GM18909 (cell line): ENCODE data around the gene NPHP1.
"Not testable (repeated sequence)": the region's sequence is repeated elsewhere in the genome, so short reads cannot be mapped to it uniquely, and the experiment has no call there.

ENCODE experiments used
- ATAC-seq: cut with Tn5 transposase; IDR thresholded peaks from one replicate; pipeline ENCODE4 v1.9.1; 2021; ENCODE audit warnings: mild to moderate bottlenecking; ENCODE audit not compliant: unreplicated experiment, poor library complexity

NPHP1 gene

GRCh38 chr2:110205660-110206455 lies 1.0 kb upstream of the NPHP1 start:
- no peak for ATAC-seq

GRCh38 chr2:110198016-110198415 lies 6.8 kb downstream of the NPHP1 start:
- ATAC-seq, result no peak

- ATAC-seq, result no peak
Measured at GRCh38 chr2:110197452-110197851, 7.4 kb downstream of the NPHP1 start.

GRCh38 chr2:110190169-110190568 lies 14.6 kb downstream of the NPHP1 start:
- not testable (repeated sequence) for ATAC-seq

GRCh38 chr2:110182449-110182848 lies 22.4 kb downstream of the NPHP1 start:
- no peak for ATAC-seq

- ATAC-seq, result no peak
Measured at GRCh38 chr2:110180036-110180435, 24.8 kb downstream of the NPHP1 start.

GRCh38 chr2:110173523-110173922 lies 31.3 kb downstream of the NPHP1 start:
- ATAC-seq, result no peak

- no peak for ATAC-seq
Measured at GRCh38 chr2:110172506-110172905, 32.3 kb downstream of the NPHP1 start.

GRCh38 chr2:110170102-110170501 lies 34.7 kb downstream of the NPHP1 start:
- ATAC-seq, result no peak

- ATAC-seq, result no peak
Measured at GRCh38 chr2:110167326-110168000, 37.4 kb downstream of the NPHP1 start.

GRCh38 chr2:110166266-110166665 lies 38.5 kb downstream of the NPHP1 start:
- no peak for ATAC-seq

GRCh38 chr2:110157153-110157793 lies 47.5 kb downstream of the NPHP1 start:
- ATAC-seq, result no peak

- ATAC-seq, result not testable (repeated sequence)
Measured at GRCh38 chr2:110154828-110155227, 50.0 kb downstream of the NPHP1 start.

GRCh38 chr2:110154188-110154587 lies 50.6 kb downstream of the NPHP1 start:
- ATAC-seq, result not testable (repeated sequence)

- no peak for ATAC-seq
Measured at GRCh38 chr2:110153416-110153815, 51.4 kb downstream of the NPHP1 start.

GRCh38 chr2:110152943-110153342 lies 51.9 kb downstream of the NPHP1 start:
- ATAC-seq, result no peak

GRCh38 chr2:110149330-110150220 lies 55.2 kb downstream of the NPHP1 start:
- ATAC-seq, result no peak

GRCh38 chr2:110146945-110147332 lies 57.9 kb downstream of the NPHP1 start:
- no peak for ATAC-seq

GRCh38 chr2:110146183-110146944 lies 58.4 kb downstream of the NPHP1 start:
- ATAC-seq, result no peak

GRCh38 chr2:110143982-110144381 lies 60.8 kb downstream of the NPHP1 start:
- ATAC-seq, result no peak
